K562 treated with DMSO at 1 percent for 24 hours (cell line): ENCODE measurements around the gene GAPVD1. TPM values are rescaled to one million over a fixed set of nuclear protein-coding genes. Genes with fewer than 3 reads are reported as not detected.

ENCODE experiments used
- total RNA-seq: library from RNA; unstranded; fragments of 300-600 nt; gene quantifications from 2 replicates; pipeline ENCODE4 v1.2.3, GENCODE V29; 2022; ENCODE audit warnings: low read depth; ENCODE audit not compliant: insufficient read depth

Gene GAPVD1, protein sequence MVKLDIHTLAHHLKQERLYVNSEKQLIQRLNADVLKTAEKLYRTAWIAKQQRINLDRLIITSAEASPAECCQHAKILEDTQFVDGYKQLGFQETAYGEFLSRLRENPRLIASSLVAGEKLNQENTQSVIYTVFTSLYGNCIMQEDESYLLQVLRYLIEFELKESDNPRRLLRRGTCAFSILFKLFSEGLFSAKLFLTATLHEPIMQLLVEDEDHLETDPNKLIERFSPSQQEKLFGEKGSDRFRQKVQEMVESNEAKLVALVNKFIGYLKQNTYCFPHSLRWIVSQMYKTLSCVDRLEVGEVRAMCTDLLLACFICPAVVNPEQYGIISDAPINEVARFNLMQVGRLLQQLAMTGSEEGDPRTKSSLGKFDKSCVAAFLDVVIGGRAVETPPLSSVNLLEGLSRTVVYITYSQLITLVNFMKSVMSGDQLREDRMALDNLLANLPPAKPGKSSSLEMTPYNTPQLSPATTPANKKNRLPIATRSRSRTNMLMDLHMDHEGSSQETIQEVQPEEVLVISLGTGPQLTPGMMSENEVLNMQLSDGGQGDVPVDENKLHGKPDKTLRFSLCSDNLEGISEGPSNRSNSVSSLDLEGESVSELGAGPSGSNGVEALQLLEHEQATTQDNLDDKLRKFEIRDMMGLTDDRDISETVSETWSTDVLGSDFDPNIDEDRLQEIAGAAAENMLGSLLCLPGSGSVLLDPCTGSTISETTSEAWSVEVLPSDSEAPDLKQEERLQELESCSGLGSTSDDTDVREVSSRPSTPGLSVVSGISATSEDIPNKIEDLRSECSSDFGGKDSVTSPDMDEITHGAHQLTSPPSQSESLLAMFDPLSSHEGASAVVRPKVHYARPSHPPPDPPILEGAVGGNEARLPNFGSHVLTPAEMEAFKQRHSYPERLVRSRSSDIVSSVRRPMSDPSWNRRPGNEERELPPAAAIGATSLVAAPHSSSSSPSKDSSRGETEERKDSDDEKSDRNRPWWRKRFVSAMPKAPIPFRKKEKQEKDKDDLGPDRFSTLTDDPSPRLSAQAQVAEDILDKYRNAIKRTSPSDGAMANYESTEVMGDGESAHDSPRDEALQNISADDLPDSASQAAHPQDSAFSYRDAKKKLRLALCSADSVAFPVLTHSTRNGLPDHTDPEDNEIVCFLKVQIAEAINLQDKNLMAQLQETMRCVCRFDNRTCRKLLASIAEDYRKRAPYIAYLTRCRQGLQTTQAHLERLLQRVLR (N-terminal part only)
- total RNA-seq = 29.3 and 42.9 TPM in 2 replicates

GRCh38 chr9:125261501-125262293, at the start of gene GAPVD1:
Gene GAPVD1 (plus strand): TSS chr9:125261826. CDS start chr9:125298922, 37,096 bp downstream.

DNA sequence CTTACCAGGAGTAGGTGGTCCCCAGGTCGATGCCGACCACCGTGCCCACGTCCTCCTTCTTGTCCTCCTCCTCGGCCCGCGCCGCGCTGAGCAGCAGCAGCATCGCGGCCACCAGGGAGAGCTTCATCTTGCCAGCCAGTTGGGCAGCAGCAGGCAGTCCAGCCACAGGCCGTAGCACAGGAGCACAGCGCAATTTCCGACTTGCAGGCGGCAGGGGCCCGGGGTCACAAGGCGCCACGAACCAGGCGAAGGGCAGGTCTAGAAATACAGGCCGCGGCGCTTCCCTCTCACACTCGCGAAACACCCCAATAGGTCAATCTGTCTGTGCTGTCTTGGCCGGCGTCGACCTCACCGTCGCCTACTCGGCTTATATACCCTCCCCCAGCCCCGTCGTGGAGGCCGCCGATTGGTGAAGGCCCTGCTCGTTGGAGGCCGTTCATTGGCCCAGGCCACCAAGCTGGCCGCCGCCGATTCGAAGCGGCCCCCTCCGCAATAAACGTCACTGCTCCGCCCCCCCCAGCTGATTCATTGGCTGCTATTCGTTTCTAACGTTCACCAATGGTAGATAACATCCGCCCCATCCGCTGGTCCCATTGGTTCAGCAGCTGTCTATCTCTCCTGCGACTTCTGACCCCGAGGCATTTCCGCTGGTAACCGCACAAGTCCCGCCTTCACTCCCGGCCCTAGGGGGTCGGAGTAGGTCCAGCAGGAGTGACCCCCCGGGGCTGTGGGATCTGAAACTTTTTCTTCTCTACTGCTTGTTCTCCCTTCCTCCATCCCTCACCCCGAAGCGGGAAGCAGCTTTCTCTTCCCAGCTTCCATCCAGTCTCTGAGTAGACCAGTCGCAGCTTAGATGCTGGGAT, 20.4 kb upstream of the GAPVD1 start, which contains the start of gene HSPA5:
Gene HSPA5, minus strand, starts transcription at position 344 of the 863 bp plus-strand sequence. Its CDS starts 217 bp downstream, at position 127.

Other genes starting within 250 kb of the GAPVD1 start
- 2.0 and 3.3 TPM in 2 replicates for gene SCAI, start 118.3 kb upstream of the GAPVD1 start, total RNA-seq
- 17.0 and 18.3 TPM in 2 replicates for gene PPP6C, start 72.0 kb upstream of the GAPVD1 start, total RNA-seq
- 21.7 and 23.9 TPM in 2 replicates for gene RABEPK, start 61.3 kb upstream of the GAPVD1 start, total RNA-seq
- gene HSPA5, start 20.5 kb upstream of the GAPVD1 start, total RNA-seq = 247 and 251 TPM in 2 replicates